MM.1S (cell line): ENCODE data around the gene SMARCAD1.
"Not testable (repeated sequence)": the region's sequence is repeated elsewhere in the genome, so short reads cannot be mapped to it uniquely, and the experiment has no call there.

ENCODE experiments used
- DNase-seq: peaks from one replicate; pipeline ENCODE4 v3.0.0-alpha.2; 2015
- H2AFZ ChIP-seq: fragments of 300-600 bp; sonication (generic); 2 replicates; pipeline ENCODE4 v1.6.0; 2016; ENCODE audit warnings: antibody characterized with exemption, low read length
- H3F3A ChIP-seq: fragments of 300-600 bp; sonication (generic); 2 replicates; pipeline ENCODE4 v1.6.1; 2016; ENCODE audit warnings: mild to moderate bottlenecking, antibody characterized with exemption, low read length, moderate library complexity, mixed read lengths; ENCODE audit not compliant: insufficient read depth
- H3K27ac ChIP-seq: fragments of 300-600 bp; sonication (generic); 2 replicates; pipeline ENCODE4 v1.5.1; 2016; ENCODE audit warnings: mild to moderate bottlenecking, low read length
- H3K27me3 ChIP-seq: fragments of 300-600 bp; sonication (generic); replicated peaks from 2 replicates; pipeline ENCODE4 v1.6.0; 2016; ENCODE audit warnings: low read length; ENCODE audit not compliant: insufficient read depth
- H3K36me3 ChIP-seq: fragments of 300-600 bp; sonication (generic); replicated peaks from 2 replicates; pipeline ENCODE4 v1.6.1; 2016; ENCODE audit warnings: mild to moderate bottlenecking, low read length, mixed read lengths; ENCODE audit not compliant: insufficient read depth
- H3K4me1 ChIP-seq: fragments of 300-600 bp; sonication (generic); 2 replicates; pipeline ENCODE4 v1.6.1; 2016; ENCODE audit warnings: low read length, mixed read lengths
- H3K4me2 ChIP-seq: fragments of 300-600 bp; sonication (generic); 2 replicates; pipeline ENCODE4 v1.6.0; 2016; ENCODE audit warnings: low read depth, low read length
- H3K4me3 ChIP-seq: fragments of 300-600 bp; sonication (generic); 2 replicates; pipeline ENCODE4 v1.5.1; 2016; ENCODE audit warnings: low read length, mixed read lengths
- H3K79me2 ChIP-seq: fragments of 300-600 bp; sonication (generic); 2 replicates; pipeline ENCODE4 v1.6.1; 2016; ENCODE audit warnings: mixed run types, low read length, mixed read lengths
- H3K9ac ChIP-seq: fragments of 300-600 bp; sonication (generic); 2 replicates; pipeline ENCODE4 v1.6.1; 2016; ENCODE audit warnings: low read length, mixed read lengths
- H3K9me2 ChIP-seq: fragments of 300-600 bp; sonication (generic); replicated peaks from 2 replicates; pipeline ENCODE4 v1.6.1; 2016; ENCODE audit warnings: mild to moderate bottlenecking, low read length, mixed read lengths; ENCODE audit not compliant: insufficient read depth
- H3K9me3 ChIP-seq: fragments of 300-600 bp; sonication (generic); replicated peaks from 2 replicates; pipeline ENCODE4 v1.6.1; 2016; ENCODE audit warnings: mild to moderate bottlenecking, low read length, mixed read lengths; ENCODE audit not compliant: insufficient read depth
- H4K20me1 ChIP-seq: fragments of 300-600 bp; sonication (generic); 2 replicates; pipeline ENCODE4 v1.6.1; 2016; ENCODE audit warnings: mild to moderate bottlenecking, low read length, moderate library complexity, mixed read lengths; ENCODE audit not compliant: insufficient read depth
- CTCF ChIP-seq: fragments of 300-600 bp; sonication (generic); IDR thresholded peaks from 2 replicates; pipeline ENCODE4 v1.5.1; 2016; ENCODE audit warnings: antibody characterized with exemption, low read length, mixed read lengths
- EZH2 ChIP-seq: fragments of 300-600 bp; sonication (generic); optimal IDR thresholded peaks from 2 replicates; pipeline ENCODE3; 2017; ENCODE audit warnings: low read depth, mild to moderate bottlenecking, antibody characterized with exemption, low read length, mixed read lengths
- EZH2phosphoT487 ChIP-seq: fragments of 300-600 bp; sonication (generic); IDR thresholded peaks from 2 replicates; pipeline ENCODE4 v1.6.1; 2018; ENCODE audit warnings: antibody characterized with exemption, low read length

Gene SMARCAD1

GRCh38 chr4:94285666-94286065 lies 78.0 kb downstream of the SMARCAD1 start:
- Histone ChIP-seq H3K4me1 (peaks cover 8% of the 10 kb centered on the region; the same call in 1 of the 2 replicates), H3K36me3 (peaks cover 6% of the 10 kb centered on the region; the same call in 1 of the 2 replicates)
- TF ChIP-seq EZH2phosphoT487: no peak
- TF ChIP-seq CTCF: no peak
- no peak for TF ChIP-seq EZH2

GRCh38 chr4:94290245-94290644 lies 82.6 kb downstream of the SMARCAD1 start:
- no peak overlapping the region for H3K4me2 ChIP-seq
- H3K36me3 ChIP-seq: no peaks in the 10 kb centered on the region
- H3K4me1 ChIP-seq: peaks cover 6% of the 10 kb centered on the region; the same call in 1 of the 2 replicates
- H4K20me1 ChIP-seq: no peaks in the 10 kb centered on the region
- DNase-seq: no peak
- no peak overlapping the region for H3K9ac ChIP-seq
- no peaks in the 10 kb centered on the region for H3F3A ChIP-seq
- H3K79me2 ChIP-seq: no peaks in the 10 kb centered on the region
- no peak overlapping the region for H2AFZ ChIP-seq
- no peaks in the 10 kb centered on the region for H3K9me3 ChIP-seq
- TF ChIP-seq CTCF (no peak), EZH2phosphoT487 (no peak), EZH2 (no peak)
- H3K27ac ChIP-seq: no peak overlapping the region
- H3K9me2 ChIP-seq: no peaks in the 10 kb centered on the region
- H3K27me3 ChIP-seq: no peaks in the 10 kb centered on the region
- H3K4me3 ChIP-seq: no peak overlapping the region

More at GRCh38 chr4:94285666-94286065, 78.0 kb downstream of the SMARCAD1 start:
- Histone ChIP-seq H3K27ac (no peak overlapping the region), H3K9me3 (no peaks in the 10 kb centered on the region), H4K20me1 (no peaks in the 10 kb centered on the region), H3K4me2 (no peak overlapping the region), H3K27me3 (no peaks in the 10 kb centered on the region), H3K4me3 (no peak overlapping the region), H3K79me2 (no peaks in the 10 kb centered on the region), H2AFZ (no peak overlapping the region), H3F3A (peaks cover 5% of the 10 kb centered on the region; the same call in 1 of the 2 replicates), H3K9ac (no peak overlapping the region), H3K9me2 (no peaks in the 10 kb centered on the region)
- DNase-seq: peak; percentile 18

GRCh38 chr4:94293981-94294380 lies 86.3 kb downstream of the SMARCAD1 start:
- not testable (repeated sequence) for H3K4me2 ChIP-seq, H3F3A ChIP-seq, H3K4me3 ChIP-seq, H3K9ac ChIP-seq, H3K9me3 ChIP-seq, H3K79me2 ChIP-seq, H3K9me2 ChIP-seq, H3K27me3 ChIP-seq, H2AFZ ChIP-seq, H3K4me1 ChIP-seq, H3K36me3 ChIP-seq, H3K27ac ChIP-seq, DNase-seq, H4K20me1 ChIP-seq

GRCh38 chr4:94295473-94295872 lies 87.8 kb downstream of the SMARCAD1 start:
- not testable (repeated sequence) for H3K9ac ChIP-seq, H3F3A ChIP-seq, H3K36me3 ChIP-seq, H3K9me3 ChIP-seq, H3K27ac ChIP-seq, DNase-seq, H4K20me1 ChIP-seq, H2AFZ ChIP-seq, H3K27me3 ChIP-seq, H3K4me2 ChIP-seq, H3K9me2 ChIP-seq, H3K4me1 ChIP-seq, H3K4me3 ChIP-seq, H3K79me2 ChIP-seq
